Caco-2 (cell line): ENCODE data around the gene COL19A1. TPM values are rescaled to one million over a fixed set of nuclear protein-coding genes. Genes with fewer than 3 reads are reported as not detected.

Source experiments
- BruUV-seq: library from RNA; stranded (reverse); fragments of 400-500 nt; replicated peaks from 2 replicates; lab custom pipeline; 2021; lab: Mats Ljungman, UMichigan
- CTCF ChIA-PET: fragments of 300-600 bp; sonication (Branson Sonifier 250); formaldehyde crosslinking; loops from one replicate; lab custom pipeline; 2022; ENCODE audit warnings: antibody characterized with exemption; lab: Charles Lee
- POLR2A ChIA-PET: fragments of 300-600 bp; sonication (Branson Sonifier 250); formaldehyde crosslinking; loops from one replicate; lab custom pipeline; 2022; ENCODE audit warnings: antibody characterized with exemption; lab: Charles Lee
- DNase-seq, 2 experiments: peaks; one replicate each; pipeline versions ENCODE4 v3.0.0 to v3.0.0-alpha.2; 2020 to 2022
- H3K27me3 ChIP-seq: replicated peaks from 2 replicates; pipeline ENCODE4 v1.6.0; 2011; ENCODE audit warnings: low read length; ENCODE audit not compliant: control insufficient read depth, insufficient read depth
- H3K36me3 ChIP-seq: 2 replicates; pipeline ENCODE4 v1.5.1; 2011; ENCODE audit warnings: low read length; ENCODE audit not compliant: control insufficient read depth, insufficient read depth
- H3K4me1 ChIP-seq: fragments of 250-450 bp; sonication (Bioruptor Pico); 2 replicates; pipeline ENCODE4 v1.5.1; 2020; ENCODE audit warnings: mild to moderate bottlenecking
- H3K4me3 ChIP-seq: 2 replicates; pipeline ENCODE4 v1.5.1; 2011; ENCODE audit warnings: low read depth, mild to moderate bottlenecking, control low read depth, low read length
- H3K9me3 ChIP-seq: fragments of 250-450 bp; sonication (Bioruptor Pico); 2 replicates; pipeline ENCODE4 v1.5.1; 2020; ENCODE audit warnings: mild to moderate bottlenecking, moderate library complexity
- H3K27ac Mint-ChIP-seq: one replicate; pipeline ENCODE4 v1.8.0; 2022; ENCODE audit warnings: mixed read lengths; ENCODE audit not compliant: unreplicated experiment
- H3K27me3 Mint-ChIP-seq: one replicate; pipeline ENCODE4 v1.8.0; 2022; ENCODE audit warnings: mixed read lengths; ENCODE audit not compliant: insufficient read depth, unreplicated experiment
- H3K36me3 Mint-ChIP-seq: one replicate; pipeline ENCODE4 v1.8.0; 2022; ENCODE audit warnings: mild to moderate bottlenecking, mixed read lengths; ENCODE audit not compliant: insufficient read depth, unreplicated experiment
- H3K4me1 Mint-ChIP-seq: one replicate; pipeline ENCODE4 v1.8.0; 2022; ENCODE audit warnings: low read depth, mixed read lengths; ENCODE audit not compliant: unreplicated experiment
- H3K4me3 Mint-ChIP-seq: one replicate; pipeline ENCODE4 v1.8.0; 2022; ENCODE audit warnings: mild to moderate bottlenecking, moderate library complexity, mixed read lengths; ENCODE audit not compliant: unreplicated experiment
- H3K9me3 Mint-ChIP-seq: one replicate; pipeline ENCODE4 v1.8.0; 2022; ENCODE audit warnings: mixed read lengths; ENCODE audit not compliant: unreplicated experiment
- CTCF ChIP-seq, 2 experiments: fragments of 200-600 bp in 1 of 2; IDR thresholded peaks; 1 replicate in 1 of 2; 2 replicates in 1 of 2; pipeline versions ENCODE4 v1.5.1 to v1.8.0; 2011 to 2022; ENCODE audit warnings: antibody characterized with exemption in 1 of 2, control low read depth in 1 of 2, inconsistent platforms in 1 of 2, low read depth in 1 of 2, low read length in 1 of 2, mild to moderate bottlenecking in 1 of 2, moderate library complexity in 1 of 2; ENCODE audit not compliant: insufficient read depth in 1 of 2, severe bottlenecking in 1 of 2, unreplicated experiment in 1 of 2
- intact Hi-C: fragments of 100-400 bp; cut with micrococcal nuclease; formaldehyde crosslinking; loops from one replicate; pipeline ENCODE4 v1.10.0; 2022; ENCODE audit not compliant: unreplicated experiment
- total RNA-seq: library from RNA; stranded (reverse); gene quantifications from 2 replicates; pipeline ENCODE4 v1.2.3, GENCODE V29; 2022

The COL19A1 gene
- total RNA-seq, 1 experiment from 2014 or later = not detected

- Histone ChIP-seq H3K36me3 (no peaks in the 10 kb centered on the region), H3K4me3 (no peak overlapping the region), H3K9me3 (no peaks in the 10 kb centered on the region), H3K27me3 (no peaks in the 10 kb centered on the region), H3K4me1 (no peaks in the 10 kb centered on the region)
- intact Hi-C loops = no loop called here
- ChIA-PET CTCF (no interaction called here), POLR2A (no interaction called here)
- Mint-ChIP-seq H3K4me3 (no peak overlapping the region), H3K36me3 (no peaks in the 10 kb centered on the region), H3K4me1 (no peaks in the 10 kb centered on the region), H3K27ac (no peak overlapping the region), H3K27me3 (peaks cover 5% of the 10 kb centered on the region), H3K9me3 (no peaks in the 10 kb centered on the region)
- BruUV-seq = no TSS peak
- TF ChIP-seq CTCF (IDR thresholded peaks at IDR 0.05; ENCODE audit: insufficient read depth in 1 of 2, low read depth in 1 of 2, low read length in 1 of 2, severe bottlenecking in 1 of 2, unreplicated experiment in 1 of 2) = no peak
- DNase-seq = no peak
Observed at GRCh38 chr6:70160276-70160675, 293.9 kb downstream of the COL19A1 start.

- no peak overlapping the region for H3K4me3 ChIP-seq
- peaks cover 5% of the 10 kb centered on the region for H3K27me3 Mint-ChIP-seq
- TF ChIP-seq CTCF (IDR thresholded peaks at IDR 0.05; ENCODE audit: insufficient read depth in 1 of 2, low read depth in 1 of 2, low read length in 1 of 2, severe bottlenecking in 1 of 2, unreplicated experiment in 1 of 2) = no peak
- H3K36me3 ChIP-seq = no peaks in the 10 kb centered on the region
- no peaks in the 10 kb centered on the region for H3K36me3 Mint-ChIP-seq
- ChIA-PET POLR2A (no interaction called here), CTCF (no interaction called here)
- H3K9me3 Mint-ChIP-seq = no peaks in the 10 kb centered on the region
- H3K27me3 ChIP-seq = no peaks in the 10 kb centered on the region; the same call in 1 of the 2 replicates
- no peak for DNase-seq
- BruUV-seq = no TSS peak
- no peak overlapping the region for H3K27ac Mint-ChIP-seq
- intact Hi-C loops = no loop called here
- H3K4me1 ChIP-seq = no peaks in the 10 kb centered on the region
- no peaks in the 10 kb centered on the region for H3K9me3 ChIP-seq
- H3K4me1 Mint-ChIP-seq = no peaks in the 10 kb centered on the region
- no peak overlapping the region for H3K4me3 Mint-ChIP-seq
Observed at GRCh38 chr6:70162972-70163371, 296.6 kb downstream of the COL19A1 start.

- intact Hi-C loops = no loop called here
- no peaks in the 10 kb centered on the region; the same call in 1 of the 2 replicates for H3K27me3 ChIP-seq
- no peaks in the 10 kb centered on the region for H3K4me1 ChIP-seq
- ChIA-PET CTCF (no interaction called here), POLR2A (no interaction called here)
- Mint-ChIP-seq H3K9me3 (no peaks in the 10 kb centered on the region), H3K36me3 (no peaks in the 10 kb centered on the region), H3K4me1 (no peaks in the 10 kb centered on the region), H3K4me3 (no peak overlapping the region), H3K27me3 (peaks cover 5% of the 10 kb centered on the region), H3K27ac (no peak overlapping the region)
- no peak for TF ChIP-seq CTCF (IDR thresholded peaks at IDR 0.05; ENCODE audit: insufficient read depth in 1 of 2, low read depth in 1 of 2, low read length in 1 of 2, severe bottlenecking in 1 of 2, unreplicated experiment in 1 of 2)
- no peak overlapping the region for H3K4me3 ChIP-seq
- DNase-seq = no peak
- no peaks in the 10 kb centered on the region for H3K36me3 ChIP-seq
- BruUV-seq = no TSS peak
- H3K9me3 ChIP-seq = no peaks in the 10 kb centered on the region
Observed at GRCh38 chr6:70163795-70164194, 297.4 kb downstream of the COL19A1 start.
